ENCODE data around the gene RAPH1. TPM values are rescaled to one million over a fixed set of nuclear protein-coding genes. Genes with fewer than 3 reads are reported as not detected.

RAPH1 gene
- total RNA-seq, 1 donor from 2014 or later, result 71.6 TPM

DNA sequence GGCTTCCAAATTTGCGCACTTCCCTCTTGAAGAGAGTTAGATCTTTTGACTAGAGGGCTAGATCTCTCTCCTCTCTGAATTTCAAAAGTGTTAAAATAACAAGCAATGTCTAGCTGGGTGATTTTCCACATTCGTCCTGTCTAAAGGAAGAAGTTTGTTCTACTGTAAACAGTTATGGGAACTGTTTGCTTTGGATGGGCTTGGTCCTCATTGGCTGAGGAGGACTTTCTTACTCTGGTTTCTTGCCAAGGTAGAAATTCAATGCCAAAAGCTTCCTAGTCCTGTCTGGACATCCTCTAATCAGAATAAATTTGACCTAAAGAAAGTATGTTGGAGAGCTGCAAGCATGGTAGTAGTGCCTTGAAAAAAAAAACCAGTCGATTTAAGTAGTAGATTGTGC, 47.4 kb upstream of the RAPH1 start:
- Mint-ChIP-seq H3K9me3 (ENCODE audit: low read depth) (no peaks in the 10 kb centered on the region), H3K27me3 (ENCODE audit: low read depth) (no peaks in the 10 kb centered on the region), H3K4me1 (ENCODE audit: low read depth) (peaks cover 70% of the 10 kb centered on the region), H3K4me3 (ENCODE audit: unreplicated experiment) (no peak overlapping the region), H3K36me3 (ENCODE audit: low read depth) (no peaks in the 10 kb centered on the region), H3K27ac (ENCODE audit: unreplicated experiment) (peak overlapping the region; percentile 88)
- no peak for TF ChIP-seq CTCF (IDR thresholded peaks at IDR 0.05)
- DNase-seq (ENCODE audit: low spot score), result no peak

- H3K27me3 Mint-ChIP-seq (ENCODE audit: low read depth), result no peaks in the 10 kb centered on the region
- H3K4me1 Mint-ChIP-seq (ENCODE audit: low read depth), result peaks cover 58% of the 10 kb centered on the region
- no peak overlapping the region for H3K27ac Mint-ChIP-seq (ENCODE audit: unreplicated experiment)
- H3K36me3 Mint-ChIP-seq (ENCODE audit: low read depth), result no peaks in the 10 kb centered on the region
- no peak overlapping the region for H3K4me3 Mint-ChIP-seq (ENCODE audit: unreplicated experiment)
- no peaks in the 10 kb centered on the region for H3K9me3 Mint-ChIP-seq (ENCODE audit: low read depth)
- TF ChIP-seq CTCF (IDR thresholded peaks at IDR 0.05), result no peak
- DNase-seq (ENCODE audit: low spot score), result no peak
Measured at GRCh38 chr2:203580844-203581243, 45.7 kb upstream of the RAPH1 start.

DNA sequence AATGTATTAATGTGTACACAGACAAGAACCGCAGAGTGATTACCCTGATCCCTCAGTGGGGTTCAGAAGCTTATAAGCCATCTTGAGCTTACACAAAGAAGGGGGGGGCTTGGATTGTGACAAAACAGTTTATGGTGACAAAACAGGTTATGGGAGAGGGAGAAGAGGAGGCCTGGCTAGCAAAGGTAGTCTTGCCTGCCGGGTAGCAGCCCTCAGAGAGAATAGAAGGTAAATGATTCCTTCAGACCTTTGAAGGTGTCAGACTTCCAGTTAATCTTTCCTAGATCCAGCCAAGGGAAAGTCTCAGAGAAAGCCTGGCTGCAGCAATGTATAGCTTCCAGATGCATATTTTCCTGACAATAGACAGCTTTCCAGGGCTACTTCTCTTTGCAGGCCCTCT, 44.6 kb upstream of the RAPH1 start:
- no peak for TF ChIP-seq CTCF (IDR thresholded peaks at IDR 0.05)
- H3K27ac Mint-ChIP-seq (ENCODE audit: unreplicated experiment), result no peak overlapping the region

DNA sequence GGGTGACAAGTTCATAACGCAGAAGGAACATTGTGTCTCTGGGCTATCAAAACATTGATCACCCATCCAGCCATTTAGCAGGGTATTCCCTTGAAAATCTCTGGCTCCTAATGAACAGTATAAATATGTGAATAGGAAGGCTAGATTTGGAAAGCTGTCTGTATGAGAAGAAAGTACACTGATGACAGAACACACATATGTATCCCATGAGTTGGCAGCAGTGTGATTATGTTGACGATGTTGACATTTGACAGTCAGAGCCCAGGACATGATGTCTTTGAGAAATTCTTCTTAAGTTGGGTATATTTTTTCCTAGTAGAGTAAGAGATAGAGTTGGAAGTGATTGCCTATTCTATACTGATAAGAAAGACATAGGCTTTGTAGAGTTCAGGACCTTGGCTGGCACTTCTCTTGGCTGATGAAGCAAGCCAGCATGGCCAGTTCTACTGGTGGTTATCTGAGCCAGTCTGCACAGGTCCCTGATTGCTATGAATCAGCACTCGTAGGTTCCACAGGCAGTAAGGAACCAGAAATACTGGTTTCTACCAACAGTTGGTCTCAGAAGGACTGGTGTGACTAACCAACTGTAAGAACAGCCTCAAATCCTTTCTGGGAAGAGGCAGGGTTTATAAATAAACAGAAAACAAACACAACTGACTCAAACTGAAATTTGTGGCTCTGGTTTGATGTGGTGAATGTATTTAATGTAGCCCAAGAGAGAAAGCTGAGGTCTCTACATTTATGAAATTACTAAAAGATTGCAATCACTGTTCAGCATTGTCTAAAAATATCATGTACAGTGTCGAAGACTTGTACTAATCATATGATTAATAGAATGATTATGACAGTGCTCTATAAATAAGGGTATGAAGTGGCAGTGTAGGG, 43.9 kb upstream of the RAPH1 start:
- peaks cover 49% of the 10 kb centered on the region for H3K4me1 Mint-ChIP-seq (ENCODE audit: low read depth)
- no peak for DNase-seq (ENCODE audit: low spot score)
- H3K4me3 Mint-ChIP-seq (ENCODE audit: unreplicated experiment), result no peak overlapping the region
- H3K27me3 Mint-ChIP-seq (ENCODE audit: low read depth), result no peaks in the 10 kb centered on the region
- no peaks in the 10 kb centered on the region for H3K9me3 Mint-ChIP-seq (ENCODE audit: low read depth)
- H3K27ac Mint-ChIP-seq (ENCODE audit: unreplicated experiment), result peak overlapping the region; percentile 37
- H3K36me3 Mint-ChIP-seq (ENCODE audit: low read depth), result no peaks in the 10 kb centered on the region
- no peak for TF ChIP-seq CTCF (IDR thresholded peaks at IDR 0.05)

More for the DNA sequence above, 44.6 kb upstream of the RAPH1 start:
- no peaks in the 10 kb centered on the region for H3K9me3 Mint-ChIP-seq (ENCODE audit: low read depth)
- no peaks in the 10 kb centered on the region for H3K36me3 Mint-ChIP-seq (ENCODE audit: low read depth)
- H3K27me3 Mint-ChIP-seq (ENCODE audit: low read depth), result no peaks in the 10 kb centered on the region
- no peak for DNase-seq (ENCODE audit: low spot score)
- H3K4me1 Mint-ChIP-seq (ENCODE audit: low read depth), result peaks cover 53% of the 10 kb centered on the region
- no peak overlapping the region for H3K4me3 Mint-ChIP-seq (ENCODE audit: unreplicated experiment)

DNA sequence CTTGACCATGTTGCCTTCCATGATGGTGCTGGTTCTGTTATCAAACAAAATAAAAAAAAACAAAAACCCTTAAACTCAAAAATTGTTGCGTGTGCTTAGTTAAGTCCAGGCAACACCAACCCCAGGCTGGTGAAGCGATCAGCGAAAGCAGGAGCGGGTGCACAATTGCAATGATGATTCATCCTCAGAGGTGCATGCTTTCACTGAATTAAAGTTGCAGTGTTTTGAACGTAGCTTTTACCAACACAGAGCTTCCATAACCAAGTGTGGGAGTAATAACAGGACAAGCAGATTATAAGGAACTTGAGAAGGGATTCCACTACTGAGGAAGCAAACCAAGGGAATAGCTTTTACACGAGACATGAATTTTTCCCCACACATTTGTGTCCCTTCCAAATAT, 39.7 kb upstream of the RAPH1 start:
- no peak for DNase-seq (ENCODE audit: low spot score)
- H3K27ac Mint-ChIP-seq (ENCODE audit: unreplicated experiment), result no peak overlapping the region
- peaks cover 19% of the 10 kb centered on the region for H3K4me1 Mint-ChIP-seq (ENCODE audit: low read depth)
- no peak for TF ChIP-seq CTCF (IDR thresholded peaks at IDR 0.05)
- H3K36me3 Mint-ChIP-seq (ENCODE audit: low read depth), result no peaks in the 10 kb centered on the region
- no peaks in the 10 kb centered on the region for H3K9me3 Mint-ChIP-seq (ENCODE audit: low read depth)
- H3K27me3 Mint-ChIP-seq (ENCODE audit: low read depth), result peaks cover 2% of the 10 kb centered on the region
- no peak overlapping the region for H3K4me3 Mint-ChIP-seq (ENCODE audit: unreplicated experiment)
